ENCODE results near the gene SNRNP40. TPM values are rescaled to one million over a fixed set of nuclear protein-coding genes. Genes with fewer than 3 reads are reported as not detected.

The SNRNP40 gene
- total RNA-seq, 1 donor from 2014 or later: 11.8 TPM

DNA sequence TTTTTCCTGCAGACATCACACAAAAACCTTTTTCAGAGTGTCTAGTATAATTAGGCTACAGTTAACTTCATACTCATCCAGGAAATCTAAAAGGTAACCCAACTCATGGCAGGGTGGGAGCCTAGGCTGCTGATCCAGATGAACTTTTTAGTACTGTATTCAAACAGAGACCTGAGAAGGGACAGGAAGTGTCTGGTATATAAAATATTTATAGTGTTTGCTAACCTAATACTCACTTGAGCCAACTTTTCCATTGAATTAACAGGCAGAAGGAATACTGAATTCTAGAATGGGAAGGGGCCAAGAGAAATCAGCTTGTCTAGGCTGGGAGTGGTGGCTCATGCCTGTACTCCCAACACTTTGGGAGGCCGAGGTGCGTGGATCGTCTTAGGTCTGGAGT is 34.7 kb downstream of the SNRNP40 start:
- no peak for DNase-seq (ENCODE audit: low spot score in 2 of 2)
- Histone ChIP-seq H3K27ac (no peak overlapping the region), H3K4me3 (no peak overlapping the region), H3K27me3 (no peaks in the 10 kb centered on the region), H3K36me3 (peaks cover 48 to 50% of the 10 kb centered on the region in 2 donors), H3K9me3 (no peaks in the 10 kb centered on the region), H3K4me1 (peaks cover 0 to 3% of the 10 kb centered on the region in 2 donors)
- TF ChIP-seq, protein P1, sequence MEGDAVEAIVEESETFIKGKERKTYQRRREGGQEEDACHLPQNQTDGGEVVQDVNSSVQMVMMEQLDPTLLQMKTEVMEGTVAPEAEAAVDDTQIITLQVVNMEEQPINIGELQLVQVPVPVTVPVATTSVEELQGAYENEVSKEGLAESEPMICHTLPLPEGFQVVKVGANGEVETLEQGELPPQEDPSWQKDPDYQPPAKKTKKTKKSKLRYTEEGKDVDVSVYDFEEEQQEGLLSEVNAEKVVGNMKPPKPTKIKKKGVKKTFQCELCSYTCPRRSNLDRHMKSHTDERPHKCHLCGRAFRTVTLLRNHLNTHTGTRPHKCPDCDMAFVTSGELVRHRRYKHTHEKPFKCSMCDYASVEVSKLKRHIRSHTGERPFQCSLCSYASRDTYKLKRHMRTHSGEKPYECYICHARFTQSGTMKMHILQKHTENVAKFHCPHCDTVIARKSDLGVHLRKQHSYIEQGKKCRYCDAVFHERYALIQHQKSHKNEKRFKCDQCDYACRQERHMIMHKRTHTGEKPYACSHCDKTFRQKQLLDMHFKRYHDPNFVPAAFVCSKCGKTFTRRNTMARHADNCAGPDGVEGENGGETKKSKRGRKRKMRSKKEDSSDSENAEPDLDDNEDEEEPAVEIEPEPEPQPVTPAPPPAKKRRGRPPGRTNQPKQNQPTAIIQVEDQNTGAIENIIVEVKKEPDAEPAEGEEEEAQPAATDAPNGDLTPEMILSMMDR (IDR thresholded peaks at IDR 0.05): no peak
- intact Hi-C loops (cut with DNase I): no loop called here

GRCh38 chr1:31259746-31260145 is 36.8 kb downstream of the SNRNP40 start:
- Histone ChIP-seq H3K4me3 (no peak overlapping the region), H3K4me1 (peaks cover 0 to 1% of the 10 kb centered on the region in 2 donors), H3K9me3 (no peaks in the 10 kb centered on the region), H3K36me3 (peaks cover 43 to 49% of the 10 kb centered on the region in 2 donors), H3K27me3 (no peaks in the 10 kb centered on the region), H3K27ac (no peak overlapping the region)
- no peak for DNase-seq (ENCODE audit: low spot score in 2 of 2)
- intact Hi-C loops (cut with DNase I): no loop called here
- TF ChIP-seq, protein P1 (IDR thresholded peaks at IDR 0.05): no peak

- DNase-seq (ENCODE audit: low spot score in 2 of 2): no peak
- Histone ChIP-seq H3K9me3 (no peaks in the 10 kb centered on the region), H3K27me3 (no peaks in the 10 kb centered on the region), H3K27ac (no peak overlapping the region), H3K36me3 (peaks cover 43 to 49% of the 10 kb centered on the region in 2 donors), H3K4me1 (no peaks in the 10 kb centered on the region), H3K4me3 (no peak overlapping the region)
- TF ChIP-seq, protein P1 (IDR thresholded peaks at IDR 0.05): no peak
- intact Hi-C loops (cut with DNase I): no loop called here
Observed at GRCh38 chr1:31258581-31258980, 38.0 kb downstream of the SNRNP40 start.

DNA sequence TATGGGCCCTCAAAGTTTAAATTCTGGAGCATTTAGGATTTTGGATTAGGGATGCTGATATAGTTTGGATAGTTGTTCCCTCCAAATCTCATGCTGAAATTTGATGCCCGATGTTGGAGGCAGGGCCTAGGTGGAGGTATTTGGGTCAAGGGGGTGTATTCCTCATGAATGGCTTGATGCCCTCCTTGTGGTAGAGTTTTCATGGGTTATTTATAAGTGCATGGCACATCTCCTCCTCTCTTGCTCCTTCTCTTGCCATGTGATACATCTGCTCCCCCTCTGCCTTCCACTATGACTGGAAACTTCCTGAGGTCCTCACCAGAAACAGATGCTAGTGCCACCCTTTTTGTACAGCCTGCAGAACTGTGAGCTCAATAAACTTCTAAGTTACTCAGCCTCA is 39.4 kb downstream of the SNRNP40 start:
- Histone ChIP-seq H3K4me1 (no peaks in the 10 kb centered on the region), H3K27me3 (no peaks in the 10 kb centered on the region), H3K27ac (no peak overlapping the region), H3K4me3 (no peak overlapping the region), H3K36me3 (peaks cover 43 to 45% of the 10 kb centered on the region in 2 donors), H3K9me3 (no peaks in the 10 kb centered on the region)
- intact Hi-C loops (cut with DNase I): no loop called here
- TF ChIP-seq, protein P1 (IDR thresholded peaks at IDR 0.05): no peak
- no peak for DNase-seq (ENCODE audit: low spot score in 2 of 2)

DNA sequence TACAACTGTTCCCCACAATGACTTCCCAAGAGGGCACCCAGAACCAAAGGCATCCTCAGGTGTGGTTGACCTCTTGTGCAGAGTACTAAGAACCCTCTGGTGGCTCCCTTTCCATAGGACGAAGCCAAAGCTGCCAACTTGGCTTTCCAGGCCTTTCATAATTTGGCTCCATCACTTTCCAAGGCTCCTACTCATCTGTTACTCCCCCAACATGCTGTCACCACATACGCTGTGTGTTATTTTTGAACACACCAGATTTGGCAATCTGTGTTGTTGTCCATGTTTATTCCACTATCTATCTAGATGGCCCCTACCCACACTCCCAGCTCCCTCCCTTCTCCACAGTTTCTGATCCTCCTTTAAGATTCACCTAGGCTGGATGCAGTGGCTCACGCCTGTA is 46.7 kb downstream of the SNRNP40 start:
- Histone ChIP-seq H3K27me3 (no peaks in the 10 kb centered on the region), H3K27ac (no peak overlapping the region), H3K4me3 (no peak overlapping the region), H3K36me3 (no peaks in the 10 kb centered on the region), H3K4me1 (no peaks in the 10 kb centered on the region), H3K9me3 (no peaks in the 10 kb centered on the region)
- intact Hi-C loops (cut with DNase I): no loop called here
- no peak for DNase-seq (ENCODE audit: low spot score in 2 of 2)
- TF ChIP-seq, protein P1 (IDR thresholded peaks at IDR 0.05): no peak

DNA sequence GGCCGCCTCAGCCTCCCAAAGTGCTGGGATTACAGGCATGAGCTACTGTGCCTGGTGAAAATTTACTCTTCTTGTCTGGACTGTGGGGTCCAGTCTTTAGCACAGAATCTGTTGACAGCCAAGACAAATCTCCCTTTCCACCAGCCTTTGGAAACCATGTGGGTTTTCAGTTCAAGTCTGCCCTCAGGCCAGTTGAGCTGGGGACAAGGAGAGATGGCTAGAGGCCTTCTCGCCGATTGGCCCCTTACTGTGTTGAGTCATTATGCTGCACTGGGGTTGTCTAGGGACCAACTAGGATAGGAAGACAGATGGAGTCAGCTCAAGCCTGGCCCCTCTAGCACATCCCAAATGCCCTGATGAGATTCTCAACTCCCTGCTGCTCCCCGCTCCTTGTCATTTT is 48.3 kb downstream of the SNRNP40 start:
- H3K4me1 ChIP-seq: no peaks in the 10 kb centered on the region
- no peak overlapping the region for H3K4me3 ChIP-seq
- H3K9me3 ChIP-seq: no peaks in the 10 kb centered on the region
- intact Hi-C loops (cut with DNase I): no loop called here
- H3K27me3 ChIP-seq: no peaks in the 10 kb centered on the region
- TF ChIP-seq, protein P1 (IDR thresholded peaks at IDR 0.05): no peak
- H3K27ac ChIP-seq: no peak overlapping the region
- no peaks in the 10 kb centered on the region for H3K36me3 ChIP-seq
- no peak for DNase-seq (ENCODE audit: low spot score in 2 of 2)

All from ascending aorta (tissue), 2 donors.